B cell (primary cell): ENCODE results near the gene PRR35.

Experiments
- EZH2 ChIP-seq: IDR thresholded peaks from 2 replicates; pipeline ENCODE4 v1.6.1; 2012; ENCODE audit warnings: borderline replicate concordance, low read depth, mild to moderate bottlenecking, moderate library complexity, low read length; ENCODE audit not compliant: insufficient read depth, poor library complexity, severe bottlenecking
- TF ChIP-seq, protein P1 (sequence below): fragments of 200-600 bp; IDR thresholded peaks from one replicate; pipeline ENCODE4 v1.8.0; 2022; ENCODE audit warnings: antibody characterized with exemption, mild to moderate bottlenecking

- TF ChIP-seq, protein P1, sequence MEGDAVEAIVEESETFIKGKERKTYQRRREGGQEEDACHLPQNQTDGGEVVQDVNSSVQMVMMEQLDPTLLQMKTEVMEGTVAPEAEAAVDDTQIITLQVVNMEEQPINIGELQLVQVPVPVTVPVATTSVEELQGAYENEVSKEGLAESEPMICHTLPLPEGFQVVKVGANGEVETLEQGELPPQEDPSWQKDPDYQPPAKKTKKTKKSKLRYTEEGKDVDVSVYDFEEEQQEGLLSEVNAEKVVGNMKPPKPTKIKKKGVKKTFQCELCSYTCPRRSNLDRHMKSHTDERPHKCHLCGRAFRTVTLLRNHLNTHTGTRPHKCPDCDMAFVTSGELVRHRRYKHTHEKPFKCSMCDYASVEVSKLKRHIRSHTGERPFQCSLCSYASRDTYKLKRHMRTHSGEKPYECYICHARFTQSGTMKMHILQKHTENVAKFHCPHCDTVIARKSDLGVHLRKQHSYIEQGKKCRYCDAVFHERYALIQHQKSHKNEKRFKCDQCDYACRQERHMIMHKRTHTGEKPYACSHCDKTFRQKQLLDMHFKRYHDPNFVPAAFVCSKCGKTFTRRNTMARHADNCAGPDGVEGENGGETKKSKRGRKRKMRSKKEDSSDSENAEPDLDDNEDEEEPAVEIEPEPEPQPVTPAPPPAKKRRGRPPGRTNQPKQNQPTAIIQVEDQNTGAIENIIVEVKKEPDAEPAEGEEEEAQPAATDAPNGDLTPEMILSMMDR, result no peak
- no peak for TF ChIP-seq EZH2
Observed at GRCh38 chr16:576197-576822, 16.1 kb downstream of the PRR35 start.
